Fibroblast of lung (primary cell): ENCODE data around the gene SORL1-AS1.

Experiments used
- EZH2 ChIP-seq: IDR thresholded peaks from 2 replicates; pipeline ENCODE4 v1.5.1; 2012; ENCODE audit warnings: low read length, control low read depth, mild to moderate bottlenecking; ENCODE audit errors: missing control alignments
- TF ChIP-seq, protein P1 (sequence below), 2 donors: IDR thresholded peaks in 1 of 2; conservative IDR thresholded peaks in 1 of 2; 1 replicate in 1 of 2; 2 replicates in 1 of 2; pipeline ENCODE4 v1.5.1; 2011 to 2012; ENCODE audit warnings: low read length in 2 of 2, control low read depth in 1 of 2, inconsistent platforms in 1 of 2, low read depth in 1 of 2, mild to moderate bottlenecking in 1 of 2

DNA sequence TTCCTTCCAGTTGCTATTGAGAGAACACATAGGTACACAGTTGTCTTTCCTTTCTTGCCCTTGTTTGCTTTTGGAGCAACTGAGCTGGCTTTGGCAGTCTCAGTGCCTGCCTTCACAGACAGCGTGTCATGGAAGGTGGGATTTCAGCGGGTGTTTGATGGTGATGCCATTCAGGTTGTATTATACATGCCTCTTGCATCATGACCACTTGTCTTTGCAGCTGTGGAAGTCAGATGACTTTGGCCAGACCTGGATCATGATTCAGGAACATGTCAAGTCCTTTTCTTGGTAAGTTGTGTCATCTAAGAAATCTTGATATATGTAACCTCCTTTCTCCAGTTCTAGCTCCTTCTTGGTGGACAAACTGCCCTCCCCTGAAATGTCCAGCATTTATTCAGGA lies 37.1 kb upstream of the SORL1-AS1 start:
- TF ChIP-seq, protein P1, sequence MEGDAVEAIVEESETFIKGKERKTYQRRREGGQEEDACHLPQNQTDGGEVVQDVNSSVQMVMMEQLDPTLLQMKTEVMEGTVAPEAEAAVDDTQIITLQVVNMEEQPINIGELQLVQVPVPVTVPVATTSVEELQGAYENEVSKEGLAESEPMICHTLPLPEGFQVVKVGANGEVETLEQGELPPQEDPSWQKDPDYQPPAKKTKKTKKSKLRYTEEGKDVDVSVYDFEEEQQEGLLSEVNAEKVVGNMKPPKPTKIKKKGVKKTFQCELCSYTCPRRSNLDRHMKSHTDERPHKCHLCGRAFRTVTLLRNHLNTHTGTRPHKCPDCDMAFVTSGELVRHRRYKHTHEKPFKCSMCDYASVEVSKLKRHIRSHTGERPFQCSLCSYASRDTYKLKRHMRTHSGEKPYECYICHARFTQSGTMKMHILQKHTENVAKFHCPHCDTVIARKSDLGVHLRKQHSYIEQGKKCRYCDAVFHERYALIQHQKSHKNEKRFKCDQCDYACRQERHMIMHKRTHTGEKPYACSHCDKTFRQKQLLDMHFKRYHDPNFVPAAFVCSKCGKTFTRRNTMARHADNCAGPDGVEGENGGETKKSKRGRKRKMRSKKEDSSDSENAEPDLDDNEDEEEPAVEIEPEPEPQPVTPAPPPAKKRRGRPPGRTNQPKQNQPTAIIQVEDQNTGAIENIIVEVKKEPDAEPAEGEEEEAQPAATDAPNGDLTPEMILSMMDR (conservative IDR thresholded peaks at IDR 0.05 in 1 of 2, IDR thresholded peaks at IDR 0.05 in 1 of 2; ENCODE audit: low read depth in 1 of 2, low read length in 2 of 2) = no peak
- TF ChIP-seq EZH2 = no peak
